ENCODE results near the gene NCAPD2.

The NCAPD2 gene

GRCh38 chr12:6563448-6564050 is 69.6 kb downstream of the NCAPD2 start:
- no peak overlapping the region for H3K4me3 Mint-ChIP-seq
- DNase-seq, result peak; percentile 77
- H3K4me1 Mint-ChIP-seq, result peaks cover 22% of the 10 kb centered on the region
- H3K27me3 Mint-ChIP-seq (ENCODE audit: low read depth, poor library complexity), result no peaks in the 10 kb centered on the region
- H3K36me3 Mint-ChIP-seq (ENCODE audit: low read depth), result peaks cover 72% of the 10 kb centered on the region
- TF ChIP-seq, protein P1, sequence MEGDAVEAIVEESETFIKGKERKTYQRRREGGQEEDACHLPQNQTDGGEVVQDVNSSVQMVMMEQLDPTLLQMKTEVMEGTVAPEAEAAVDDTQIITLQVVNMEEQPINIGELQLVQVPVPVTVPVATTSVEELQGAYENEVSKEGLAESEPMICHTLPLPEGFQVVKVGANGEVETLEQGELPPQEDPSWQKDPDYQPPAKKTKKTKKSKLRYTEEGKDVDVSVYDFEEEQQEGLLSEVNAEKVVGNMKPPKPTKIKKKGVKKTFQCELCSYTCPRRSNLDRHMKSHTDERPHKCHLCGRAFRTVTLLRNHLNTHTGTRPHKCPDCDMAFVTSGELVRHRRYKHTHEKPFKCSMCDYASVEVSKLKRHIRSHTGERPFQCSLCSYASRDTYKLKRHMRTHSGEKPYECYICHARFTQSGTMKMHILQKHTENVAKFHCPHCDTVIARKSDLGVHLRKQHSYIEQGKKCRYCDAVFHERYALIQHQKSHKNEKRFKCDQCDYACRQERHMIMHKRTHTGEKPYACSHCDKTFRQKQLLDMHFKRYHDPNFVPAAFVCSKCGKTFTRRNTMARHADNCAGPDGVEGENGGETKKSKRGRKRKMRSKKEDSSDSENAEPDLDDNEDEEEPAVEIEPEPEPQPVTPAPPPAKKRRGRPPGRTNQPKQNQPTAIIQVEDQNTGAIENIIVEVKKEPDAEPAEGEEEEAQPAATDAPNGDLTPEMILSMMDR (IDR thresholded peaks at IDR 0.05), result peak; percentile 77
- no peaks in the 10 kb centered on the region for H3K9me3 Mint-ChIP-seq
- no peak overlapping the region for H3K27ac Mint-ChIP-seq

DNA sequence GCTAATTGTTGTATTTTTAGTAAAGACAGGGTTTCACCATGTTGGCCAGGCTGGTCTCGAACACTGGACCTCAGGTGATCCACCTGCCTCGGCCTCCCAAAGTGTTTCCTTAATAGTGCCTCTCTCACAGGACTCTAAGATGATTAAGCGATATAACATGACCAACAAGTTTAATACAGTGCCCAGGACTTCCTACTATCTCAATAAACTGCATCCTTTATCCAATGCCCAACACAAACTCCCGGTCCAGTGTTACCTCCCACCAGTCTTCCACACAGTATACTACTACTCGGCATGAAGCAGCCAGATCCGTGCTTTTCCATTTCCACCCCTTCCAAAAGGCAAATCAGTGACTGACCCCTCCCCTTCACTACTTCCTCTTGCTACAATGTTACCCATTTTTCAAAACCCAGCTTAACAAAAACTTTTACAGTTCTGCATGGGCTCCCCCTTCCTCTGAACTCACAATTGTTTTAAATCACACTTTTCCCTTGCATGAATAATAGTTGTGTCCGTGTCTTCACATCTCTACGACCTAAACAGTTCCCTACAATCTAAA is 73.3 kb downstream of the NCAPD2 start:
- TF ChIP-seq, protein P1 (IDR thresholded peaks at IDR 0.05), result no peak
- H3K27ac Mint-ChIP-seq, result peak overlapping the region; percentile 9
- peaks cover 28% of the 10 kb centered on the region for H3K4me1 Mint-ChIP-seq
- H3K36me3 Mint-ChIP-seq (ENCODE audit: low read depth), result peaks cover 60% of the 10 kb centered on the region
- H3K4me3 Mint-ChIP-seq, result peak overlapping the region; percentile 99
- no peak for DNase-seq
- H3K9me3 Mint-ChIP-seq, result no peaks in the 10 kb centered on the region
- no peaks in the 10 kb centered on the region for H3K27me3 Mint-ChIP-seq (ENCODE audit: low read depth, poor library complexity)

- Mint-ChIP-seq H3K27ac (peak overlapping the region; percentile 51), H3K36me3 (ENCODE audit: low read depth) (peaks cover 60% of the 10 kb centered on the region), H3K27me3 (ENCODE audit: low read depth, poor library complexity) (no peaks in the 10 kb centered on the region), H3K4me1 (peaks cover 28% of the 10 kb centered on the region), H3K9me3 (no peaks in the 10 kb centered on the region), H3K4me3 (peak overlapping the region; percentile 99)
- DNase-seq, result no peak
- TF ChIP-seq, protein P1 (IDR thresholded peaks at IDR 0.05), result no peak
Observed at GRCh38 chr12:6569312-6569711, 75.4 kb downstream of the NCAPD2 start.

DNA sequence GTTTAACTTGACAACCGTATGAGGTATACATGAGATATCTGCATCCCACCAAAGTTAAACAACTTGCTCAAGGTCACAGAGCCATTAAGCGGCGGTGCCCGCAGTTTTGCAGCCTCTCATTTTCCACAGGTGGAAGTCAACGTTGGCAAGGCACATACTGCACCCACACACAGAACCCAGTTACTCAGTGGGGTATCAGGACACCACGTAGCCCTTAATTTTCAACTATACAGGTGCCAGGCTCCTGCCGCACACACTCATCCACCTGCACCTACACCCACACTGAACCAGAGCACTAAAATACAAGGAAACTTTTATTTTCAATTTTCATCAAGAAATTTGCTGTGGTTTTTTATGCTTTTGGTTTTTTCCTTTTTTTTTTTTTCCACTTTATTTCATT is 75.9 kb downstream of the NCAPD2 start:
- Mint-ChIP-seq H3K9me3 (no peaks in the 10 kb centered on the region), H3K4me3 (peak overlapping the region; percentile 99), H3K27ac (peak overlapping the region; percentile 32), H3K4me1 (peaks cover 28% of the 10 kb centered on the region), H3K27me3 (ENCODE audit: low read depth, poor library complexity) (no peaks in the 10 kb centered on the region), H3K36me3 (ENCODE audit: low read depth) (peaks cover 60% of the 10 kb centered on the region)
- TF ChIP-seq, protein P1 (IDR thresholded peaks at IDR 0.05), result no peak
- DNase-seq, result no peak

- Mint-ChIP-seq H3K36me3 (ENCODE audit: low read depth) (peaks cover 59% of the 10 kb centered on the region), H3K27ac (peak overlapping the region; percentile 79), H3K4me3 (peak overlapping the region; percentile 44), H3K4me1 (peaks cover 28% of the 10 kb centered on the region), H3K27me3 (ENCODE audit: low read depth, poor library complexity) (no peaks in the 10 kb centered on the region), H3K9me3 (no peaks in the 10 kb centered on the region)
- TF ChIP-seq, protein P1 (IDR thresholded peaks at IDR 0.05), result peak; percentile 47
- DNase-seq, result peak; percentile 65
Observed at GRCh38 chr12:6570264-6570887, 76.5 kb downstream of the NCAPD2 start.

Data from nephron progenitor cell (in vitro differentiated cells).